Chondrocyte (in vitro differentiated cells): ENCODE results near the gene SORL1. TPM values are rescaled to one million over a fixed set of nuclear protein-coding genes. Genes with fewer than 3 reads are reported as not detected.

ENCODE experiments used
- DNase-seq: peaks from one replicate; pipeline ENCODE4 v3.0.0; 2021; ENCODE audit warnings: mixed read lengths, low spot score
- H3K27ac Mint-ChIP-seq: one replicate; pipeline ENCODE4 v1.8.0; 2021; ENCODE audit warnings: mild to moderate bottlenecking, moderate library complexity, mixed read lengths; ENCODE audit not compliant: unreplicated experiment
- H3K27me3 Mint-ChIP-seq: 2 replicates; pipeline ENCODE4 v1.8.0; 2021; ENCODE audit warnings: low read depth, mixed read lengths
- H3K36me3 Mint-ChIP-seq: 2 replicates; pipeline ENCODE4 v1.8.0; 2021; ENCODE audit warnings: low read depth, mixed read lengths
- H3K4me1 Mint-ChIP-seq: 2 replicates; pipeline ENCODE4 v1.8.0; 2021; ENCODE audit warnings: low read depth, mild to moderate bottlenecking, mixed read lengths
- H3K4me3 Mint-ChIP-seq: one replicate; pipeline ENCODE4 v1.8.0; 2021; ENCODE audit warnings: mild to moderate bottlenecking, moderate library complexity, mixed read lengths; ENCODE audit not compliant: unreplicated experiment
- H3K9me3 Mint-ChIP-seq: 2 replicates; pipeline ENCODE4 v1.8.0; 2021; ENCODE audit warnings: low read depth, mixed read lengths
- CTCF ChIP-seq: fragments of 200-600 bp; sonication (generic); IDR thresholded peaks from 2 replicates; pipeline ENCODE4 v1.5.0; 2021; ENCODE audit warnings: antibody characterized with exemption, mild to moderate bottlenecking, moderate library complexity
- total RNA-seq: library from RNA; stranded (reverse); gene quantifications from 3 replicates; pipeline ENCODE4 v1.2.1, GENCODE V29; 2021

SORL1 gene
- total RNA-seq, 1 donor from 2014 or later: 0.87 TPM

- H3K4me1 Mint-ChIP-seq: peaks cover 17% of the 10 kb centered on the region
- TF ChIP-seq CTCF: no peak
- peaks cover 18% of the 10 kb centered on the region for H3K27me3 Mint-ChIP-seq
- H3K36me3 Mint-ChIP-seq: peaks cover 2% of the 10 kb centered on the region
- H3K9me3 Mint-ChIP-seq: peaks cover 2% of the 10 kb centered on the region
- DNase-seq: no peak
- H3K27ac Mint-ChIP-seq: no peak overlapping the region
- no peak overlapping the region for H3K4me3 Mint-ChIP-seq
Observed at GRCh38 chr11:121445071-121445768, 6.9 kb upstream of the SORL1 start.

GRCh38 chr11:121446752-121447156, 5.4 kb upstream of the SORL1 start:
- DNase-seq: no peak
- Mint-ChIP-seq H3K27me3 (peaks cover 32% of the 10 kb centered on the region), H3K36me3 (peaks cover 2% of the 10 kb centered on the region), H3K9me3 (peaks cover 2% of the 10 kb centered on the region), H3K27ac (no peak overlapping the region), H3K4me3 (no peak overlapping the region), H3K4me1 (peaks cover 16% of the 10 kb centered on the region)
- peak; percentile 72 for TF ChIP-seq CTCF

DNA sequence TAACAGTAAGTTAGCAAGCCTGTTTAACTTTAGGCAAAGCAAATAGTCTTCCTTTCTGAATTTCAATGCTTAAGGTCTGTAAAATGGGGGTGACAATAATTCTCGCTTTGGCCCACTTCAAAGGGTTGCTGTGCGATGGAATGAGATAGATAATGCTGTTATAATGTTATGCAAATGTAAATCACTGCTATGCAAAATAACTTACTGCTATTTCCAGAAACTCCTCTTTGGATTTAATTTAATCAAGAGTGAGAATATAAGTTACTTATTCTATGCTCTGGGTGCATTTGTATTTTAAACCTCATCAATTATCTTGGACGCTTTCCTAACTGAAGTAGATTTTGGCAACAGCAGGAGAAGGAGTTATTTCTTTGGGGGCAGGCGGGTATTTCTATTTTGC, 4.1 kb upstream of the SORL1 start:
- Mint-ChIP-seq H3K9me3 (peaks cover 2% of the 10 kb centered on the region), H3K27me3 (peaks cover 36% of the 10 kb centered on the region), H3K4me3 (no peak overlapping the region), H3K36me3 (peaks cover 3% of the 10 kb centered on the region), H3K27ac (no peak overlapping the region), H3K4me1 (peaks cover 23% of the 10 kb centered on the region)
- no peak for TF ChIP-seq CTCF
- no peak for DNase-seq

DNA sequence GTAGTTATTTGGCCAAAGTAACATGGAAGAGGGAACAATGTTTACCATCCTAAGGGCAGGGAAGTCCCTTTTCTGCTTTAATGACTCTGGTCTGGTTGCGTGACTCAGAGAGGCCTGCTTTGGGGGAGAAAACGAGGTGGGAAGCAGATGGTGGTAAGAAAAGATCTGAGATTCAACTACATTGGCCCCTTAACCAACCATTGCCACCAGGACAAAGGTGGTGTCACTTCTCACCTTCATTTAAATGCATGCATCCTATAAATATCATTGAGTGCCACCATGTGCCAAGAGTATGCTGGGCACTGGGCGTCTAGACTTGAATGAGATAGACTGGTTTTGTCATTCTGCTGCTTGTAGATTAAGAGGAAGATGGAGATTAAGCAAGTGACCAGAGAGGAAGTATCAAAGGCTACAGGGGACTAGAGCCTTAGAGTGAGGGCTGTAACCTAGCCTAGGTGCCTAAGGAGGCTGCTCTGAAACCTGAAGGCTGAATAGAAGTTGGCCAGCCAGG, 3.6 kb upstream of the SORL1 start:
- Mint-ChIP-seq H3K4me3 (no peak overlapping the region), H3K27me3 (peaks cover 40% of the 10 kb centered on the region), H3K4me1 (peaks cover 25% of the 10 kb centered on the region)

DNA sequence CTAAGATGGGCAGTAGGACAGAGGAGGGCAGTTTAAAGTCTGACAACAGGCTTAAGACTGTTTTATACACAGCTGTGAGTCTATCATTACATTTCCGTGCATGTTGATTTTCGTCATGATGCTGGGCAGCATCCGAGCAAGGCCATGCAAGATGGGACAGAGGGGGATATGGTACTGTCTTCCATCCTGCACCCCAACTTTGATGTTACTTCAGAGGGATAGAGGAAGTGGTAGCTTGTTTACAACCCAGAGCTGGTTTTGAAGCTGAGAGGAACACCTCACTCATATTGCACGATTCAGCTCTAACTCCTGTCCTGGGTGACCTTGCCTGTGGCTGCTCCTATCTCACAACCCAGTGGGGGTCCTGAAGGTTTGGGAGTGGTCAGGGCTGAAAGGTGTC, 3.0 kb upstream of the SORL1 start:
- Mint-ChIP-seq H3K27me3 (peaks cover 43% of the 10 kb centered on the region), H3K36me3 (peaks cover 3% of the 10 kb centered on the region), H3K27ac (no peak overlapping the region), H3K4me3 (no peak overlapping the region), H3K9me3 (peaks cover 2% of the 10 kb centered on the region), H3K4me1 (peaks cover 25% of the 10 kb centered on the region)
- no peak for TF ChIP-seq CTCF
- no peak for DNase-seq

More for the DNA sequence above, 3.6 kb upstream of the SORL1 start:
- no peak for TF ChIP-seq CTCF
- H3K36me3 Mint-ChIP-seq: peaks cover 3% of the 10 kb centered on the region
- no peak for DNase-seq
- H3K27ac Mint-ChIP-seq: no peak overlapping the region
- peaks cover 2% of the 10 kb centered on the region for H3K9me3 Mint-ChIP-seq
